ACC112 (cell line): Measurements from ENCODE around the gene KRTAP10-6.
"Not testable (repeated sequence)": the region's sequence is repeated elsewhere in the genome, so short reads cannot be mapped to it uniquely, and the experiment has no call there.

Source experiments
- H2AFZ ChIP-seq: fragments of 200-600 bp; sonication (generic); one replicate; pipeline ENCODE4 v1.6.0; 2017; ENCODE audit warnings: antibody characterized with exemption, low read length; ENCODE audit not compliant: unreplicated experiment
- H3K27ac ChIP-seq: fragments of 200-600 bp; sonication (generic); 2 replicates; pipeline ENCODE4 v1.5.1; 2014; ENCODE audit warnings: low read depth, mild to moderate bottlenecking, antibody characterized with exemption, low read length, moderate library complexity
- H3K27me3 ChIP-seq: fragments of 200-600 bp; sonication (generic); 2 replicates; pipeline ENCODE4 v1.6.1; 2014; ENCODE audit warnings: mild to moderate bottlenecking, antibody characterized with exemption, low read length, moderate library complexity, mixed read lengths; ENCODE audit not compliant: insufficient read depth
- H3K36me3 ChIP-seq: fragments of 200-600 bp; sonication (generic); 2 replicates; pipeline ENCODE4 v1.6.1; 2016; ENCODE audit warnings: mild to moderate bottlenecking, antibody characterized with exemption, low read length, moderate library complexity, mixed read lengths; ENCODE audit not compliant: insufficient read depth
- H3K4me1 ChIP-seq: fragments of 200-600 bp; sonication (generic); one replicate; pipeline ENCODE4 v1.6.1; 2016; ENCODE audit warnings: low read length, mixed read lengths; ENCODE audit not compliant: insufficient read depth, unreplicated experiment, control insufficient read depth
- H3K4me3 ChIP-seq: fragments of 200-600 bp; sonication (generic); 2 replicates; pipeline ENCODE4 v1.5.1; 2014; ENCODE audit warnings: mild to moderate bottlenecking, low read depth, low read length
- H3K79me2 ChIP-seq: fragments of 200-600 bp; sonication (generic); one replicate; pipeline ENCODE4 v1.6.0; 2016; ENCODE audit warnings: low read length; ENCODE audit not compliant: control insufficient read depth, unreplicated experiment, insufficient read depth

The KRTAP10-6 gene

GRCh38 chr21:44616591-44616926 is 24.3 kb upstream of the KRTAP10-6 start:
- Histone ChIP-seq H3K27me3 (peaks cover 14% of the 10 kb centered on the region; the same call in 1 of the 2 replicates), H2AFZ (no peak overlapping the region), H3K36me3 (no peaks in the 10 kb centered on the region), H3K79me2 (no peaks in the 10 kb centered on the region), H3K4me3 (no peak overlapping the region), H3K4me1 (no peaks in the 10 kb centered on the region), H3K27ac (no peak overlapping the region)

DNA sequence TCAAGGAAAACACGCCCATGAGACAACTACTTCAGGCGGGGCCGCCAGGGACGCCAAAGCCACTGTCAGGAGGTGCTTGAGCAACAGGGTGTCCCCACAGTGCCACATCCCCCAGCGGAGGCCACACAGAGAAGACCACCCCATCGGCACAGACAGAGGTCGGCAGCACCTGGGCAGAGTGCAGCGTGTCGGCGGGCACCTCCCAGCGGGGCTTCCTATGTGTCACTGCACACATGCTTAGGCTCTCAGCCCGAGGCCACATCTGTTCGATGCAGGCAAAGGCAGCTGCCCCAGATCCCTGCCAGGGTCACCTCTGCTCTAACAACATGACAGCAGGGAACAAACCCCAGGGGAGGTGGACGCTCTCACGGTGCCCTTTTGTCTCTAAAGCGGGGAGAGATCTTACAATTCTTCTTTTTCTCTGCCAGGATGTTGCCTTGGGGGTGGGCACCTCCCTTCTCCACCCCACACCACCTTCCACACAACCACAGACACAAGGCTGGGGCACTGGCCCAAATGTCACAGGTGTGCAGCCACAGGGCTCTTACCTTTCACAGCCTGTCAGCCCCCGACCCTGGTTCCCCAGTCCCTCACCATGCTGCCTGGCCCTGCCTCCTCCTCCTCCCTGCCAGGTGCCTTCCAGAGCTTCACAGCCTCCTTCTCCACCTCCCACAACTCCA is 23.7 kb upstream of the KRTAP10-6 start:
- Histone ChIP-seq H3K27me3 (peaks cover 14% of the 10 kb centered on the region; the same call in 1 of the 2 replicates), H3K36me3 (no peaks in the 10 kb centered on the region), H3K4me3 (no peak overlapping the region), H3K27ac (no peak overlapping the region), H3K79me2 (no peaks in the 10 kb centered on the region), H3K4me1 (no peaks in the 10 kb centered on the region), H2AFZ (no peak overlapping the region)

- Histone ChIP-seq H3K27me3 (peaks cover 14% of the 10 kb centered on the region; the same call in 1 of the 2 replicates), H3K36me3 (no peaks in the 10 kb centered on the region), H3K4me1 (no peaks in the 10 kb centered on the region)
Observed at GRCh38 chr21:44615466-44615865, 23.2 kb upstream of the KRTAP10-6 start.

GRCh38 chr21:44614961-44615391 is 22.7 kb upstream of the KRTAP10-6 start:
- Histone ChIP-seq H3K27ac (no peak overlapping the region), H3K4me1 (no peaks in the 10 kb centered on the region), H3K4me3 (no peak overlapping the region), H3K36me3 (no peaks in the 10 kb centered on the region), H3K27me3 (peaks cover 14% of the 10 kb centered on the region; the same call in 1 of the 2 replicates), H3K79me2 (no peaks in the 10 kb centered on the region), H2AFZ (no peak overlapping the region)

More at GRCh38 chr21:44615466-44615865, 23.2 kb upstream of the KRTAP10-6 start:
- no peak overlapping the region for H3K27ac ChIP-seq
- no peak overlapping the region for H3K4me3 ChIP-seq
- no peaks in the 10 kb centered on the region for H3K79me2 ChIP-seq
- no peak overlapping the region for H2AFZ ChIP-seq

DNA sequence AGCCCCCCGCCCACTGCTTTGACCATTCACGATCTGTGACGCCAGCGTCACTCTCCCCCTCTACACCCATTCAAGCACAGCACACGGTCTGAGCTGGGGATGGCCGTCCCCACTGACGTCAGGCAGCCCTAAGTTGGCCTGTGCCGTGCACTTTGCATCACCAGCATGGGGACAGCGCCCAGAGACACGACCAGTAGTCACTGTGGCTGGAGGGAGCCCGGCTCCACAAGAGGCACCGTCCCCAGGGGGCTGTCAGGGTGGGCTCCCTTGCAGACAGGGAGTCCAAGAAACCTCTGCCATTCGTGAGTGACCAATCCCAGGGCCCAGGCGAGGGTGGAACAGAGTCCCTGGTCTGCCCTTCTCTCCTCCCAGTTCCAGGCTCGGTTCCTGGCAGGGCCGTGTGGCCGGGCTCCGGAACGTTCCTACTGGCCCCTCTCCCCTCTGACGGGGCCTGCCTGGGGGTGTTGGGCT is 21.9 kb upstream of the KRTAP10-6 start:
- no peaks in the 10 kb centered on the region for H3K36me3 ChIP-seq
- H3K79me2 ChIP-seq = no peaks in the 10 kb centered on the region
- H2AFZ ChIP-seq = no peak overlapping the region
- no peak overlapping the region for H3K27ac ChIP-seq
- peaks cover 12% of the 10 kb centered on the region; the same call in 1 of the 2 replicates for H3K27me3 ChIP-seq
- H3K4me1 ChIP-seq = no peaks in the 10 kb centered on the region
- no peak overlapping the region for H3K4me3 ChIP-seq

DNA sequence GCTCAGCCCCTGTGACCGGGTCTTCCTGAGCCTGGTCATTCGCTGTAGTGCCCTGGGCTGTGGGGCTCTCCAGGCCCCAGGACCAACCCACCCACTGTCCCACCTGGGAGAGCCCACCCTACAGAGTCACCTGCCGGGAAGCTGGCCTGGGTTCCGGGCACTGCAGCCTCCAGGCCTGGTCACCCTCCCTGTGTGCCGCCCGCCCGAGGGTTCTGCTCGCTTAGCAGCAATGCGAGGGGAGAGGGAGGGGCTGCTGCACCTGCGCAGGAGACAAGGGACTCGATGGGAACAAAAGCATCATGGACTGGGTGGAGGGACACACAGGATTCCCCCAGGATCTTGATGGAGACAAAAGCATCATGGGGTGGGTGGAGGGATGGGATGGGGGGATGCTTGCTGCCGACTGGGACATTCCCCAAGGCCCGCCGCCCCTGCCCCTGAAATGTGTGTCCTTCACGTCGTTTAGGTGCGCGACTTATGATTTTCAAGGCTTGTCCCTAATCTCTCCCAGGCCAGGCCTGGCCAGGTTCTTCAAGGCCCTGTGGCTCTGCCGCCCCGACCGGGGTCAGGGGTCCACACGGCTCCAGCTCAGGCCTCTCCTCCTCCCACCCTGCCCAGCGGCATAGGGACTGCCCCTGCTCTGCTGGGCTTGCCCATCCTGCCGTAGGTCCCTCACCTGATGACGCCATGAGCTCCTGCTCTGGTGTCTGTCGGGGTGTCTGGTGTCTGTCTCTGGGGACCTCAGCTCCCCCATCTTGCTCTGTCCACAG is 21.3 kb upstream of the KRTAP10-6 start:
- H3K79me2 ChIP-seq = no peaks in the 10 kb centered on the region
- no peaks in the 10 kb centered on the region for H3K4me1 ChIP-seq
- H3K27me3 ChIP-seq = peaks cover 11% of the 10 kb centered on the region; the same call in 1 of the 2 replicates
- no peaks in the 10 kb centered on the region for H3K36me3 ChIP-seq
- H3K4me3 ChIP-seq = no peak overlapping the region
- no peak overlapping the region for H2AFZ ChIP-seq
- no peak overlapping the region for H3K27ac ChIP-seq

- H3K4me1 ChIP-seq = no peaks in the 10 kb centered on the region
- no peaks in the 10 kb centered on the region for H3K79me2 ChIP-seq
- no peak overlapping the region for H3K27ac ChIP-seq
- H2AFZ ChIP-seq = no peak overlapping the region
- peaks cover 11% of the 10 kb centered on the region; the same call in 1 of the 2 replicates for H3K27me3 ChIP-seq
- H3K36me3 ChIP-seq = no peaks in the 10 kb centered on the region
- H3K4me3 ChIP-seq = no peak overlapping the region
Observed at GRCh38 chr21:44612669-44613229, 20.4 kb upstream of the KRTAP10-6 start.

GRCh38 chr21:44612029-44612486 is 19.8 kb upstream of the KRTAP10-6 start, which contains the start of gene KRTAP10-8:
Gene KRTAP10-8, plus strand, starts transcription at chr21:44612079. Its CDS starts 22 bp downstream, at chr21:44612101.
- Histone ChIP-seq H3K27ac (no peak within 1 kb of the TSS), H3K4me3 (no peak within 1 kb of the TSS), H2AFZ (no peak within 1 kb of the TSS)

DNA sequence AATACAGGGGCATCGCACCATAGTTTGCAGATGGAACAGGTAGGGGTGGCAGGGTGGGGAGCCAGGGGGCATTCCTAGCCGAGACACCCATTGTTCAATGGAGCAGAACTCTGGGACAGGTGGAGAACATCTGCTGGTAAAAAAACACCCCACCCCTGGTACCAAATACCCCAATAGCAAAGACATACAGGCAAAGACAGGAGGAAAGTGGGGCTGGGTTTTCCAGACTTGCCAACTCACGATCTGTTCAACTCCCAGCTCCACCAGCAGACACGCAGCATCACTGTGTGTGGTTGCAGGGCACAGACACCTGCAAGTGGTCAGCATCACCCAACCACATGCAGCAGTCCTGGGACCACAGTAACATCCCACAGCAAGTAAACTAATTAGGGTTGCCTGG is 19.2 kb upstream of the KRTAP10-6 start:
- no peak overlapping the region for H3K27ac ChIP-seq
- H2AFZ ChIP-seq = no peak overlapping the region
- H3K36me3 ChIP-seq = no peaks in the 10 kb centered on the region

More at GRCh38 chr21:44612029-44612486, 19.8 kb upstream of the KRTAP10-6 start, which contains the start of gene KRTAP10-8:
- no peaks in the 10 kb centered on the region for H3K36me3 ChIP-seq
- H3K79me2 ChIP-seq = no peaks in the 10 kb centered on the region
- H3K4me1 ChIP-seq = no peaks in the 10 kb centered on the region
- peaks cover 11% of the 10 kb centered on the region; the same call in 1 of the 2 replicates for H3K27me3 ChIP-seq

GRCh38 chr21:44610157-44610843 is 18.0 kb upstream of the KRTAP10-6 start:
- H3K27ac ChIP-seq, H3K4me3 ChIP-seq, H3K79me2 ChIP-seq, H3K4me1 ChIP-seq, H2AFZ ChIP-seq, H3K36me3 ChIP-seq: not testable (repeated sequence)
- H3K27me3 ChIP-seq = peaks cover 17% of the 10 kb centered on the region; the same call in 1 of the 2 replicates

More for the DNA sequence above, 19.2 kb upstream of the KRTAP10-6 start:
- Histone ChIP-seq H3K27me3 (peaks cover 13% of the 10 kb centered on the region; the same call in 1 of the 2 replicates), H3K4me1 (no peaks in the 10 kb centered on the region), H3K79me2 (no peaks in the 10 kb centered on the region), H3K4me3 (no peak overlapping the region)
